ENCODE measurements around the gene PCDHGA7. TPM values are rescaled to one million over a fixed set of nuclear protein-coding genes. Genes with fewer than 3 reads are reported as not detected.

PCDHGA7 gene
- 9.9 and 10.7 TPM in 2 replicates for total RNA-seq

GRCh38 chr5:141382469-141383294 lies at the start of gene PCDHGA7:
PCDHGA7 (plus strand) TSS chr5:141382742; CDS start chr5:141382900, 158 bp downstream.

GRCh38 chr5:141338538-141339306 lies 43.8 kb upstream of the PCDHGA7 start, which contains the start of gene PCDHGA2:
PCDHGA2 (plus strand) TSS chr5:141338760.

GRCh38 chr5:141343242-141343952 lies 39.1 kb upstream of the PCDHGA7 start, which contains the start of gene PCDHGA3:
PCDHGA3 (plus strand) TSS chr5:141343829; CDS start chr5:141344034, 205 bp downstream.

GRCh38 chr5:141349917-141350619 lies 32.5 kb upstream of the PCDHGA7 start, which contains the start of gene PCDHGB1:
PCDHGB1 (plus strand) TSS chr5:141350099; CDS start chr5:141350261, 162 bp downstream.

GRCh38 chr5:141354900-141355469 lies 27.6 kb upstream of the PCDHGA7 start, which contains the start of gene PCDHGA4:
PCDHGA4 (plus strand) TSS chr5:141355021; CDS start chr5:141355108, 87 bp downstream.

GRCh38 chr5:141359790-141360426 lies 22.6 kb upstream of the PCDHGA7 start, which contains the start of gene PCDHGB2:
PCDHGB2 (plus strand) TSS chr5:141359994; CDS start chr5:141360136, 142 bp downstream.

GRCh38 chr5:141363952-141364660 lies 18.4 kb upstream of the PCDHGA7 start, which contains the start of gene PCDHGA5:
PCDHGA5 (plus strand) TSS chr5:141364162; CDS start chr5:141364331, 169 bp downstream.

GRCh38 chr5:141369994-141370848 lies 12.3 kb upstream of the PCDHGA7 start, which contains the start of gene PCDHGB3:
PCDHGB3 (plus strand) TSS chr5:141370242; CDS start chr5:141370395, 153 bp downstream.

GRCh38 chr5:141373673-141374317 lies 8.7 kb upstream of the PCDHGA7 start, which contains the start of gene PCDHGA6:
PCDHGA6 (plus strand) TSS chr5:141373891; CDS start chr5:141374084, 193 bp downstream.

GRCh38 chr5:141387557-141388311 lies 5.2 kb downstream of the PCDHGA7 start, which contains the start of gene PCDHGB4:
PCDHGB4 (plus strand) TSS chr5:141387698; CDS start chr5:141387885, 187 bp downstream.

GRCh38 chr5:141392429-141393198 lies 10.1 kb downstream of the PCDHGA7 start, which contains the start of gene PCDHGA8:
PCDHGA8 (plus strand) TSS chr5:141392633; CDS start chr5:141392814, 181 bp downstream.

GRCh38 chr5:141397756-141398551 lies 15.4 kb downstream of the PCDHGA7 start, which contains the start of gene PCDHGB5:
PCDHGB5 (plus strand) TSS chr5:141397947; CDS start chr5:141398128, 181 bp downstream.

GRCh38 chr5:141402553-141403243 lies 20.2 kb downstream of the PCDHGA7 start, which contains the start of gene PCDHGA9:
PCDHGA9 (plus strand) TSS chr5:141402778; CDS start chr5:141402953, 175 bp downstream.

GRCh38 chr5:141407790-141408505 lies 25.4 kb downstream of the PCDHGA7 start, which contains the start of gene PCDHGB6:
PCDHGB6 (plus strand) TSS chr5:141408021; CDS start chr5:141408203, 182 bp downstream.

Data from cardiac ventricle fibroblast (primary cell).